GM20000 (cell line): ENCODE measurements around the gene GRK4.
A peak's percentile ranks its signal among the peaks of the same experiment; 100 is the strongest.

Experiments
- DNase-seq: peaks from one replicate; pipeline ENCODE4 v3.0.0; 2012; ENCODE audit warnings: low spot score
- CTCF ChIP-seq: IDR thresholded peaks from 2 replicates; pipeline ENCODE4 v1.5.1; 2012; ENCODE audit warnings: mild to moderate bottlenecking, control low read depth; ENCODE audit errors: extremely low read depth, missing control alignments

GRK4 gene

GRCh38 chr4:3037957-3038461, 74.6 kb downstream of the GRK4 start:
- peak; percentile 33 for DNase-seq
- no peak for TF ChIP-seq CTCF

- no peak for DNase-seq
- no peak for TF ChIP-seq CTCF
These were observed 76.5 kb downstream of the GRK4 start for GRCh38 chr4:3039706-3040366.

- DNase-seq: peak; percentile 60
- no peak for TF ChIP-seq CTCF
These were observed 77.3 kb downstream of the GRK4 start for GRCh38 chr4:3040452-3041191.

GRCh38 chr4:3041192-3042142, 78.1 kb downstream of the GRK4 start:
- TF ChIP-seq CTCF: no peak
- DNase-seq: peak; percentile 44

- no peak for TF ChIP-seq CTCF
- no peak for DNase-seq
These were observed 78.9 kb downstream of the GRK4 start for GRCh38 chr4:3042226-3042625.

GRCh38 chr4:3043282-3044020, 80.1 kb downstream of the GRK4 start:
- DNase-seq: no peak
- no peak for TF ChIP-seq CTCF
